ENCODE results near the gene INTS12. TPM values are rescaled to one million over a fixed set of nuclear protein-coding genes. Genes with fewer than 3 reads are reported as not detected.

INTS12 gene
- total RNA-seq, 1 experiment from 2014 or later: 13.3 TPM

GRCh38 chr4:105714071-105714521, 5.6 kb upstream of the INTS12 start:
- H2AFZ ChIP-seq (ENCODE audit: low read length): peak overlapping the region; percentile 48

DNA sequence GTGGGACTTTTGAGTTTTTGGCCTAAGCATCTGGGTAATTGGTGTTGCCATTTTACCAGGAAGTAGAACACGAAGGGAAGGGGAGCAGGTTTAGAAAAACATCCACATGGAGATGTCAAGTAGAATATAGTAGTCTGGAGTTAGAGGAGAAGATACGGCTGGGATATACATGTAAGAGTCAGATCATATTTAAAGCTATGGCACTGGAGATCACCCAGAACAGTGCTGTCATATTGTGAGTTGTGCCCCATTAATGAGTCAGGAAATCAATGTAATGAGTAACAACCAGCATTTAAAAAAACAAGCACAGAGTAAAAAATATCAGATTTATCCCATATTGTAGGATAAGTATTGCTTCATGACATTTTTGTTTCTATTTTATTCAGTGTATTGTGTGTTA, 4.3 kb upstream of the INTS12 start:
- no peaks in the 10 kb centered on the region for H3K9me2 ChIP-seq (replicated peaks; ENCODE audit: low read length)
- no peak overlapping the region for H2AFZ ChIP-seq (ENCODE audit: low read length)
- peaks cover 42% of the 10 kb centered on the region for H3K4me1 ChIP-seq (ENCODE audit: insufficient read depth, low read length)
- TF ChIP-seq EZH2 (IDR thresholded peaks at IDR 0.05; ENCODE audit: low read length, unreplicated experiment) (no peak), EZH2phosphoT487 (IDR thresholded peaks at IDR 0.05; ENCODE audit: borderline replicate concordance, low read length) (no peak)
- TF ChIP-seq, protein P1, sequence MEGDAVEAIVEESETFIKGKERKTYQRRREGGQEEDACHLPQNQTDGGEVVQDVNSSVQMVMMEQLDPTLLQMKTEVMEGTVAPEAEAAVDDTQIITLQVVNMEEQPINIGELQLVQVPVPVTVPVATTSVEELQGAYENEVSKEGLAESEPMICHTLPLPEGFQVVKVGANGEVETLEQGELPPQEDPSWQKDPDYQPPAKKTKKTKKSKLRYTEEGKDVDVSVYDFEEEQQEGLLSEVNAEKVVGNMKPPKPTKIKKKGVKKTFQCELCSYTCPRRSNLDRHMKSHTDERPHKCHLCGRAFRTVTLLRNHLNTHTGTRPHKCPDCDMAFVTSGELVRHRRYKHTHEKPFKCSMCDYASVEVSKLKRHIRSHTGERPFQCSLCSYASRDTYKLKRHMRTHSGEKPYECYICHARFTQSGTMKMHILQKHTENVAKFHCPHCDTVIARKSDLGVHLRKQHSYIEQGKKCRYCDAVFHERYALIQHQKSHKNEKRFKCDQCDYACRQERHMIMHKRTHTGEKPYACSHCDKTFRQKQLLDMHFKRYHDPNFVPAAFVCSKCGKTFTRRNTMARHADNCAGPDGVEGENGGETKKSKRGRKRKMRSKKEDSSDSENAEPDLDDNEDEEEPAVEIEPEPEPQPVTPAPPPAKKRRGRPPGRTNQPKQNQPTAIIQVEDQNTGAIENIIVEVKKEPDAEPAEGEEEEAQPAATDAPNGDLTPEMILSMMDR (conservative IDR thresholded peaks at IDR 0.05; ENCODE audit: low read depth, low read length): no peak
- no peaks in the 10 kb centered on the region for H3F3A ChIP-seq (ENCODE audit: low read length, unreplicated experiment)
- ChIA-PET CTCF (no interaction called here), POLR2A (ENCODE audit: unreplicated experiment) (no interaction called here)
- H3K27me3 ChIP-seq (ENCODE audit: low read length): no peaks in the 10 kb centered on the region
- peaks cover 55% of the 10 kb centered on the region for H3K79me2 ChIP-seq (ENCODE audit: low read length)
- peak; percentile 47 for ATAC-seq
- BruUV-seq (replicated peaks): no TSS peak
- H3K9me3 ChIP-seq (ENCODE audit: low read length): no peaks in the 10 kb centered on the region
- intact Hi-C loops (cut with micrococcal nuclease): loop anchor here (5.0 to 10.0 kb wide), 5 partner anchors 35 to 492 kb away; partner anchors contain the start of gene PPA2
- no peak overlapping the region for H3K4me3 ChIP-seq (ENCODE audit: low read length)
- peak overlapping the region; percentile 34 for H3K4me2 ChIP-seq (ENCODE audit: low read length)
- DNase-seq: peak; percentile 40
- no peaks in the 10 kb centered on the region for H4K20me1 ChIP-seq (ENCODE audit: low read length)
- H3K27ac ChIP-seq (ENCODE audit: low read length): no peak overlapping the region
- no peak overlapping the region for H3K9ac ChIP-seq (ENCODE audit: low read length)
- no peaks in the 10 kb centered on the region for H3K36me3 ChIP-seq (ENCODE audit: low read depth, low read length)

More at GRCh38 chr4:105714071-105714521, 5.6 kb upstream of the INTS12 start:
- H3K9ac ChIP-seq (ENCODE audit: low read length): 0 out of 2 replicates have a peak overlapping the region, but pooled peaks have one; percentile 12
- no peaks in the 10 kb centered on the region for H3K9me3 ChIP-seq (ENCODE audit: low read length)
- peaks cover 45% of the 10 kb centered on the region for H3K79me2 ChIP-seq (ENCODE audit: low read length)
- H3K9me2 ChIP-seq (replicated peaks; ENCODE audit: low read length): no peaks in the 10 kb centered on the region
- H3K36me3 ChIP-seq (ENCODE audit: low read depth, low read length): no peaks in the 10 kb centered on the region
- ChIA-PET CTCF (interaction anchor here (0.5 to 0.6 kb wide), 2 partner anchors 251 to 610 kb away, joined by 3 to 5 read pairs; no protein-coding TSS in a partner anchor), POLR2A (ENCODE audit: unreplicated experiment) (interaction anchor here (0.6 to 0.7 kb wide), 2 partner anchors 37 to 213 kb away, joined by 5 to 10 read pairs; no protein-coding TSS in a partner anchor)
- H3K27ac ChIP-seq (ENCODE audit: low read length): peak overlapping the region; percentile 48
- peaks cover 42% of the 10 kb centered on the region for H3K4me1 ChIP-seq (ENCODE audit: insufficient read depth, low read length)
- peak; percentile 52 for DNase-seq
- no peak for TF ChIP-seq EZH2phosphoT487 (IDR thresholded peaks at IDR 0.05; ENCODE audit: borderline replicate concordance, low read length)
- no peak for TF ChIP-seq EZH2 (IDR thresholded peaks at IDR 0.05; ENCODE audit: low read length, unreplicated experiment)
- TF ChIP-seq, protein P1 (conservative IDR thresholded peaks at IDR 0.05; ENCODE audit: low read depth, low read length): no peak
- no peaks in the 10 kb centered on the region for H4K20me1 ChIP-seq (ENCODE audit: low read length)
- intact Hi-C loops (cut with micrococcal nuclease): loop anchor here (5.0 to 10.0 kb wide), 5 partner anchors 37 to 491 kb away; partner anchors contain the start of gene PPA2
- no peaks in the 10 kb centered on the region for H3K27me3 ChIP-seq (ENCODE audit: low read length)
- peak; percentile 72 for ATAC-seq
- no peaks in the 10 kb centered on the region for H3F3A ChIP-seq (ENCODE audit: low read length, unreplicated experiment)
- peak overlapping the region; percentile 86 for H3K4me2 ChIP-seq (ENCODE audit: low read length)
- H3K4me3 ChIP-seq (ENCODE audit: low read length): peak overlapping the region; percentile 61
- no TSS peak for BruUV-seq (replicated peaks)

DNA sequence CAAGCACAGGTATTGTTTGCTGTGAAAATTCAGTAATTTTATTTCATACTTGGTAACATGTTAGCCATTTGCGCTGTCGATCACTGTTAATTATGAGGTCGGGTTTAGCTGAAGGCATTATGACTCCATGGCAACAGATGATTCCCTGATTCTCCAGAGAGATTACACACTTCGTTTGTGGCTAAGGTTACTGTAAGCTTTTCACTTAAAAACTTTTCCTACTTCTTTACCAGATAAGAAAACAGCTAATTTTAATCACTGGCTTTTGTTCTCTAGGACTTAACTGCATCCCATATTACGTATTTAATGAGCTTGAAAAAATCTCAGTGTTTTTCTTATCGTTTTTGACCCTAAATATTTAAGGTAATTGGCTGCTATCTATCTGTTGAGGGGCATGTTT, 2.2 kb upstream of the INTS12 start:
- Histone ChIP-seq H3K79me2 (ENCODE audit: low read length) (peaks cover 71% of the 10 kb centered on the region), H4K20me1 (ENCODE audit: low read length) (no peaks in the 10 kb centered on the region), H2AFZ (ENCODE audit: low read length) (peak overlapping the region; percentile 38; the same call in 1 of the 2 replicates), H3K27ac (ENCODE audit: low read length) (no peak overlapping the region), H3K4me2 (ENCODE audit: low read length) (peak overlapping the region; percentile 99), H3K4me1 (ENCODE audit: insufficient read depth, low read length) (peaks cover 44% of the 10 kb centered on the region), H3K9ac (ENCODE audit: low read length) (peak overlapping the region; percentile 7; the same call in 1 of the 2 replicates), H3K27me3 (ENCODE audit: low read length) (no peaks in the 10 kb centered on the region), H3F3A (ENCODE audit: low read length, unreplicated experiment) (no peaks in the 10 kb centered on the region), H3K9me2 (replicated peaks; ENCODE audit: low read length) (no peaks in the 10 kb centered on the region), H3K4me3 (ENCODE audit: low read length) (peak overlapping the region; percentile 86), H3K36me3 (ENCODE audit: low read depth, low read length) (no peaks in the 10 kb centered on the region), H3K9me3 (ENCODE audit: low read length) (no peaks in the 10 kb centered on the region)
- no peak for ATAC-seq
- BruUV-seq (replicated peaks): no TSS peak
- intact Hi-C loops (cut with micrococcal nuclease): loop anchor here (5.0 to 10.0 kb wide), 5 partner anchors 33 to 494 kb away; partner anchors contain the start of gene PPA2
- POLR2A ChIA-PET (ENCODE audit: unreplicated experiment): no interaction called here
- DNase-seq: peak; percentile 42
- TF ChIP-seq, protein P1 (conservative IDR thresholded peaks at IDR 0.05; ENCODE audit: low read depth, low read length): no peak
- TF ChIP-seq EZH2 (IDR thresholded peaks at IDR 0.05; ENCODE audit: low read length, unreplicated experiment) (no peak), EZH2phosphoT487 (IDR thresholded peaks at IDR 0.05; ENCODE audit: borderline replicate concordance, low read length) (no peak)
- CTCF ChIA-PET: interaction anchor here (0.7 kb wide), 1 partner anchor 184 kb away, joined by 3 read pairs; no protein-coding TSS in a partner anchor

All from PC-3 (cell line).